Mesendoderm (in vitro differentiated cells): ENCODE data around the gene PELI2. TPM values are rescaled to one million over a fixed set of nuclear protein-coding genes. Genes with fewer than 3 reads are reported as not detected.
A peak's percentile ranks its signal among the peaks of the same experiment; 100 is the strongest.

Source experiments
- DNase-seq: peaks from one replicate; pipeline ENCODE4 v3.0.0; 2013
- H2AK5ac ChIP-seq: 2 replicates; pipeline ENCODE4 v1.6.1; 2013; ENCODE audit warnings: low read length, inconsistent platforms
- H2BK120ac ChIP-seq: 2 replicates; pipeline ENCODE4 v1.6.1; 2013; ENCODE audit warnings: low read depth, mild to moderate bottlenecking, low read length, moderate library complexity, mixed read lengths
- H2BK15ac ChIP-seq: replicated peaks from 2 replicates; pipeline ENCODE4 v1.6.1; 2013; ENCODE audit warnings: low read depth, mild to moderate bottlenecking, moderate library complexity
- H2BK5ac ChIP-seq: 2 replicates; pipeline ENCODE4 v1.6.1; 2013; ENCODE audit warnings: low read length, inconsistent platforms
- H3K18ac ChIP-seq: 2 replicates; pipeline ENCODE4 v1.6.1; 2013; ENCODE audit warnings: mild to moderate bottlenecking, low read length, mixed read lengths
- H3K23ac ChIP-seq: one replicate; pipeline ENCODE4 v1.6.1; 2013; ENCODE audit warnings: low read length
- H3K27ac ChIP-seq: 2 replicates; pipeline ENCODE4 v1.5.1; 2013; ENCODE audit warnings: low read depth, mild to moderate bottlenecking, inconsistent platforms, low read length, moderate library complexity
- H3K27me3 ChIP-seq: 2 replicates; pipeline ENCODE4 v1.6.1; 2013; ENCODE audit warnings: low read length, control low read depth, mild to moderate bottlenecking, inconsistent platforms; ENCODE audit not compliant: insufficient read depth, poor library complexity
- H3K36me3 ChIP-seq: 2 replicates; pipeline ENCODE4 v1.6.1; 2013; ENCODE audit warnings: low read length, inconsistent platforms; ENCODE audit not compliant: control insufficient read depth, insufficient read depth
- H3K4ac ChIP-seq: one replicate; pipeline ENCODE4 v1.6.1; 2013; ENCODE audit warnings: low read depth, mild to moderate bottlenecking, low read length, moderate library complexity
- H3K4me1 ChIP-seq: 2 replicates; pipeline ENCODE4 v1.6.1; 2013; ENCODE audit warnings: low read depth, low read length, inconsistent platforms; ENCODE audit not compliant: control insufficient read depth
- H3K4me2 ChIP-seq: 2 replicates; pipeline ENCODE4 v1.6.1; 2013; ENCODE audit warnings: low read length
- H3K4me3 ChIP-seq: 2 replicates; pipeline ENCODE4 v1.5.1; 2013; ENCODE audit warnings: mild to moderate bottlenecking, low read length
- H3K56ac ChIP-seq: one replicate; pipeline ENCODE4 v1.6.1; 2013; ENCODE audit warnings: low read length
- H3K79me1 ChIP-seq: 2 replicates; pipeline ENCODE4 v1.6.1; 2013; ENCODE audit warnings: low read length, inconsistent platforms
- H3K79me2 ChIP-seq: 2 replicates; pipeline ENCODE4 v1.6.1; 2013; ENCODE audit warnings: mild to moderate bottlenecking, low read length; ENCODE audit not compliant: control insufficient read depth, insufficient read depth
- H3K9ac ChIP-seq: 2 replicates; pipeline ENCODE4 v1.6.1; 2013; ENCODE audit warnings: low read length, inconsistent platforms
- H4K5ac ChIP-seq: one replicate; pipeline ENCODE4 v1.6.1; 2013; ENCODE audit warnings: low read length
- H4K8ac ChIP-seq: one replicate; pipeline ENCODE4 v1.6.1; 2013; ENCODE audit warnings: low read depth, mild to moderate bottlenecking, control low read depth, low read length, moderate library complexity
- WGBS: extraction: QIAGEN DNeasy Blood & Tissue Kit; methylation state at CpG from one replicate; pipeline ENCODE4 v1.1.7; 2013; ENCODE audit warnings: low lambda C conversion rate, missing lambda C conversion rate; ENCODE audit not compliant: insufficient coverage; ENCODE audit errors: extremely low coverage; 5-methylcytosine and 5-hydroxymethylcytosine counted together
- polyA plus RNA-seq, 2 experiments: library from polyadenylated mRNA; stranded (reverse); fragments of 200-250 nt; gene quantifications; one replicate each; pipeline ENCODE4 v1.2.3, GENCODE V29; 2013

PELI2 gene, protein sequence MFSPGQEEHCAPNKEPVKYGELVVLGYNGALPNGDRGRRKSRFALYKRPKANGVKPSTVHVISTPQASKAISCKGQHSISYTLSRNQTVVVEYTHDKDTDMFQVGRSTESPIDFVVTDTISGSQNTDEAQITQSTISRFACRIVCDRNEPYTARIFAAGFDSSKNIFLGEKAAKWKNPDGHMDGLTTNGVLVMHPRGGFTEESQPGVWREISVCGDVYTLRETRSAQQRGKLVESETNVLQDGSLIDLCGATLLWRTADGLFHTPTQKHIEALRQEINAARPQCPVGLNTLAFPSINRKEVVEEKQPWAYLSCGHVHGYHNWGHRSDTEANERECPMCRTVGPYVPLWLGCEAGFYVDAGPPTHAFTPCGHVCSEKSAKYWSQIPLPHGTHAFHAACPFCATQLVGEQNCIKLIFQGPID
- 5.8 TPM for polyA plus RNA-seq (2013, experiment 1 of 2)
- polyA plus RNA-seq (2013, experiment 2 of 2): 5.1 TPM

DNA sequence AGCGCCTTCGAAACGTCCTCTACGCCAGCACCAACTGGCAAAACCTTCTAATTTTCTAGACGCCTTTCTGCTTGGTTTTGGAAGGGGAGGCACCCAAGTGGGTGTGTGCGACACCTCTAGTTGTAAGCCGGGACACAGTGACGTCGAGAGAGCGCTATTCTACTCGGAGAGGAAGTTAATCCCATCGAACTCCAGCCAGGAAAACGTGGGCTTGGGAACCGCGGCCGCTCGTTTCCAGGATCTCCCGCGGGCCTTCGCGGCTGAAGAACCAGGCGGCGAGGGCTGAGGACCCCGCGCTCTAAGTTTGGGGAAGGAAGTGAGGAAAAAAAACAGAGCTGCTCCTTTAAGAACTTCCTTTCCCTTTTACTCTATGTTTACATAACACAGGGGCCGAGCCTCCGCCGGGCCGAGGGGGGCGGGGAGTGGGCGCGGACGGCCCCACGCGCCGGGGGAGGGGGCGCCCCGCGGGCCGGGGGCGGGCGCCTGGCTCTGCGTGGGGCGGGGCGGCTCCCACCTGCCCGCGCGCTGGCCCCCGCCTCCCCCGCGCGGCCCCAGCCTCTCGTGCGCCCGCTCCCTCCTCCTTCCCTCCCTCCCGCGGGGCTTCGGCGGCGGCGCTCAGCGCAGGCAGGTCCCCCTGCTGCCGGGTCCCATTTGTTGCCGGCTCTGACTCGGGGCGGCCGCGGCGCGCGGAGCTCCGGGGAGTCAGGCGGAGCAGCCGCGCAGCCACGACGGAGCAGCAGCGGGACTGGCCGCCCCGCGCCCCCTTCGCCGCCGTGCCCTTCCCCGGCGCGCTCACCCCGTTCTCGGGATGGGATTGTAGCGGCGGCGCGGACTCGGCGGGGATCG lies at the start of gene PELI2:
TSS of gene PELI2 (plus strand) at position 647 of the 846 bp plus-strand sequence. CDS start 250 bp downstream, outside the sequence.
- Histone ChIP-seq H3K4ac (no peak within 1 kb of the TSS), H3K27me3 (no peaks in the 10 kb centered on the region), H4K5ac (no peak within 1 kb of the TSS), H2AK5ac (no peak within 1 kb of the TSS), H3K9ac (peak within 1 kb of the TSS; percentile 76), H3K4me2 (peak within 1 kb of the TSS; percentile 73), H2BK15ac (no peak within 1 kb of the TSS), H2BK120ac (peak within 1 kb of the TSS; percentile 48), H3K27ac (peak within 1 kb of the TSS; percentile 58), H3K56ac (peak within 1 kb of the TSS; percentile 86), H3K18ac (peak within 1 kb of the TSS; percentile 42), H3K79me1 (peaks cover 4% of the 10 kb centered on the region), H3K4me3 (peak within 1 kb of the TSS; percentile 69), H3K23ac (peak within 1 kb of the TSS; percentile 53), H4K8ac (no peak within 1 kb of the TSS), H3K79me2 (peaks cover 7% of the 10 kb centered on the region), H3K36me3 (no peaks in the 10 kb centered on the region), H2BK5ac (no peak within 1 kb of the TSS), H3K4me1 (peaks cover 3% of the 10 kb centered on the region)
- peak; percentile 87 for DNase-seq
- WGBS: no CpG with 5 or more reads among the region's 96 CpGs

DNA sequence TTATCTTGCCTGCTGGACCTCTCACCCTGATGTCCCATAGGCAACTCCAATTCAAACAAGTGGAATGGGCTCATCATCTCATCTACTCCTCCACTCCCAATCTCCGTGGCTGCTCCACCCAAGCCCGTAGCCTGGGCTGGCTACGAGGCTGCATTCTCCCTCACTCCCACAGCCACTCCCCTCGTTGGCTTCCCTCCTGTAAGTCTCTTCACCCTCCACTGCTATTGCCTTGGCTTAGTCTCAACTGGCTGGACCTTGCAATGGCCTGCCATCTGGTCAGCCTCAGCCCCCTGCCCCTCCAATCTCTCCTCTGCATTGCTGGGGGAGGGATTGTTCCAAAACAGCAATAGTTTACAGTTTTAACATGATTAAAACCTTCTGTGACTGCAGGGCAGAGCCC lies 44.4 kb upstream of the PELI2 start:
- Histone ChIP-seq H3K27ac (no peak overlapping the region), H3K27me3 (no peaks in the 10 kb centered on the region), H3K36me3 (no peaks in the 10 kb centered on the region), H2BK15ac (no peak overlapping the region), H2BK120ac (no peak overlapping the region), H3K4ac (no peak overlapping the region), H4K5ac (no peak overlapping the region), H3K56ac (no peak overlapping the region), H3K79me2 (no peaks in the 10 kb centered on the region), H3K23ac (no peak overlapping the region), H3K79me1 (no peaks in the 10 kb centered on the region), H2BK5ac (no peak overlapping the region), H3K9ac (no peak overlapping the region), H3K4me2 (no peak overlapping the region), H3K4me3 (no peak overlapping the region), H4K8ac (no peak overlapping the region), H3K4me1 (no peaks in the 10 kb centered on the region), H3K18ac (no peak overlapping the region), H2AK5ac (no peak overlapping the region)
- no peak for DNase-seq
- WGBS: no CpG with 5 or more reads among the region's 4 CpGs

DNA sequence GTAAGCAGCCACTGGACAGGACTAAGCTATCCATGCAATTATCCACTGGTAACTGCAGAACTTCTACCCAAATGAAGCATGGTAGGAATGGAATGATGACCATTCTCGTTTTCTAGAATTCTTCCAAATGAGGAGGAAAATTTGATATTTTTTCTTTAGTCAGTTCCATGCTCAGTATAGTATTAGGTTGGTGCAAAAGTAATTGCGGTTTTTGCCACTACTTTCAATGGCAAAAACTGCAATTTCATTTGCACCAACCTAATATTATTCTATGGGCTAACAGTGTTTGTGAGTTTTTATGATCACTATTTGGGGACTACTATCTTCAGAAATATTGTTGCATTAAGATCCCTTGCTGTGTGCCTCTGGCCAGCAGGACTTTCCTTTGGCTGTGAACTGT lies 42.9 kb upstream of the PELI2 start:
- Histone ChIP-seq H2BK5ac (no peak overlapping the region), H3K4ac (no peak overlapping the region), H3K27me3 (no peaks in the 10 kb centered on the region), H3K79me2 (no peaks in the 10 kb centered on the region), H3K23ac (no peak overlapping the region), H2BK15ac (no peak overlapping the region), H3K18ac (no peak overlapping the region), H2AK5ac (no peak overlapping the region), H4K5ac (no peak overlapping the region), H3K9ac (no peak overlapping the region), H3K56ac (no peak overlapping the region), H3K4me2 (no peak overlapping the region), H3K4me3 (no peak overlapping the region), H3K4me1 (no peaks in the 10 kb centered on the region), H3K79me1 (no peaks in the 10 kb centered on the region), H2BK120ac (no peak overlapping the region), H3K36me3 (no peaks in the 10 kb centered on the region), H3K27ac (no peak overlapping the region), H4K8ac (no peak overlapping the region)
- WGBS: no CpG with 5 or more reads among the region's 2 CpGs
- DNase-seq: no peak

DNA sequence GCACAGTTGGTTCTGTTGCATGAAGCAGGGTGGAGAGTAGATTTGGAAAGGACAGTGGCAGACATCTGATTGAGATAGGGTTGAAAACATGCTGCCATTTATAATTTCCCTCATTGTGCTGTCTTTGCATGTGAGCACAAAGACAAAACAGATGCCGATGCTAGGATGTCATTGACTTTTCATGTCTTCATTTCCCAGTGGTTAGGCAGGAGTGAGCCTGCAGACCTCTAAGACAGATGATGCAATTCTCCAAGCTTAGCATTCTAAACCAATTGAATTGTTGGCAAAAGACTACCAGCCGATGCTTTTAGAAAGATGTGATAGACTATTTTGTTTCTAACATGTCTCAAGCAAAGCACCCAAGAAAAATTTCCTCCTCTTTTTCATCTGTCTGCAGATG lies 37.1 kb upstream of the PELI2 start:
- Histone ChIP-seq H4K8ac (no peak overlapping the region), H2BK5ac (no peak overlapping the region), H3K4me2 (no peak overlapping the region), H3K27me3 (no peaks in the 10 kb centered on the region), H4K5ac (no peak overlapping the region), H3K4me3 (no peak overlapping the region), H2AK5ac (no peak overlapping the region), H3K56ac (no peak overlapping the region), H3K27ac (no peak overlapping the region), H3K18ac (no peak overlapping the region), H3K9ac (no peak overlapping the region), H2BK15ac (no peak overlapping the region), H3K79me2 (no peaks in the 10 kb centered on the region), H2BK120ac (no peak overlapping the region), H3K4me1 (peaks cover 2% of the 10 kb centered on the region), H3K79me1 (no peaks in the 10 kb centered on the region), H3K4ac (no peak overlapping the region), H3K23ac (no peak overlapping the region), H3K36me3 (no peaks in the 10 kb centered on the region)
- DNase-seq: peak; percentile 36
- no CpG with 5 or more reads among the region's 2 CpGs for WGBS

DNA sequence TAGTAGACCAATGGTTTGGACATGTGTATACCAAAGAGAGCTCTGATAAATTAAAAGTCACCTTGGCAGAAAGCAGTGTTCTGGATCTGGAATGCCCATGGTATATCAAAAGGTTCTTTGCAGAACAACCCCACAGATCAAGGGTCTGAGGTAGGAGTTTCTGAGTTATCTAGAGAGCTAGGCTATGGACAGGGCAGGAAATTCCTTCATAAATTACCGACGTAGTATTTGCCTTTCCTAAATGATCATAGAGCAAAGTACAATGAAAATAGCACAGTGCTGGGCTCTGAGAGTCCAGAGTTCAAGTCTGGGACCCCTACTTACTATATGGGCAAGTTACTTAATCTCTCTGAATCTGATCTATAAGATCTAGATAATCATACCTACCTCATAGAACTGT lies 35.3 kb upstream of the PELI2 start:
- Histone ChIP-seq H3K23ac (no peak overlapping the region), H2AK5ac (no peak overlapping the region), H3K56ac (no peak overlapping the region), H3K79me2 (no peaks in the 10 kb centered on the region), H2BK15ac (no peak overlapping the region), H3K4me3 (no peak overlapping the region), H3K4me1 (peaks cover 5% of the 10 kb centered on the region), H3K18ac (no peak overlapping the region), H2BK120ac (no peak overlapping the region), H4K5ac (peak overlapping the region; percentile 42), H3K27ac (no peak overlapping the region), H3K9ac (no peak overlapping the region), H3K4me2 (no peak overlapping the region), H3K4ac (no peak overlapping the region), H4K8ac (no peak overlapping the region), H3K36me3 (no peaks in the 10 kb centered on the region), H2BK5ac (no peak overlapping the region), H3K27me3 (no peaks in the 10 kb centered on the region), H3K79me1 (no peaks in the 10 kb centered on the region)
- whole genome bisulfite sequencing: no CpG with 5 or more reads among the region's 2 CpGs
- DNase-seq: no peak
